ENCODE results near the gene CHKB.

Gene CHKB

DNA sequence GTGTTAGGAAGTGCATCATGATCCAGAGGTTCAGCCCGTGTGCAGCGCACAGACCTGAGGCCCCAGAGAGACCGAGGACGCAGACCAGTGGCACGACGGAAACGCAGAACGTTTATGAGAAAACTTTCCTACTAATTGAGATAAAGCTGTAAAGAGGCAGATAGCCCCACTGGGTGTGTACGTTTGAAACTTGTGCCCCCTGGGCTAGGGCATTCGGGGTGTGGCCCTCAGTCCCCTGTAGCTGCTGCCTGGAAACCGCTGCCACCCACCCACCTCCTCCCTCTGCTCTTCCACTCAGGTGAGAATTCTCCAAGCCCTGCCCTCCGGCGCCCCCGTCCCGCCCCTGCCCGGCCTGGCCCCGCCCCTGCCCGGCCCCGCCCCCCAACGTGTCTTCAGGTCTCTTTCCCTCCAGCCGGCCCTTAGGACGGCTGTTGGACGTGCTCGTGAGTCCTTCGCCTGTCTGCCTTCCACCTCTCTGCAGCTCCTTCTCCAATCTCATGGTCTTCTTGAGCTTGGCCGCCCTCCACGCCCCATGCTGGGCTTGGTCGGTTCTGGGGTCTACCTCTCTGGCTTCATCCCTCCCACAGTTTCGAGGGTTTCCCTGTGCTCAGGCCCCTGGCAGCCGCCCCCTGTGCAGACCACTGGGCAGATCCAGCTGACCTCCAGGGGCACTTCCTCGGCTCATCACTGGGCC is 30.0 kb upstream of the CHKB start:
- no peaks in the 10 kb centered on the region for H3K27me3 ChIP-seq (ENCODE audit: low read length)
- H3K79me2 ChIP-seq (ENCODE audit: insufficient read depth, low read length): no peaks in the 10 kb centered on the region
- no peaks in the 10 kb centered on the region for H3F3A ChIP-seq (ENCODE audit: insufficient read depth)
- no peak overlapping the region for H3K9ac ChIP-seq (ENCODE audit: low read length)
- H3K27ac ChIP-seq (ENCODE audit: low read depth, low read length): no peak overlapping the region
- H3K4me3 ChIP-seq (ENCODE audit: insufficient read depth, low read length, poor library complexity, severe bottlenecking): no peak overlapping the region
- TF ChIP-seq, protein P1, sequence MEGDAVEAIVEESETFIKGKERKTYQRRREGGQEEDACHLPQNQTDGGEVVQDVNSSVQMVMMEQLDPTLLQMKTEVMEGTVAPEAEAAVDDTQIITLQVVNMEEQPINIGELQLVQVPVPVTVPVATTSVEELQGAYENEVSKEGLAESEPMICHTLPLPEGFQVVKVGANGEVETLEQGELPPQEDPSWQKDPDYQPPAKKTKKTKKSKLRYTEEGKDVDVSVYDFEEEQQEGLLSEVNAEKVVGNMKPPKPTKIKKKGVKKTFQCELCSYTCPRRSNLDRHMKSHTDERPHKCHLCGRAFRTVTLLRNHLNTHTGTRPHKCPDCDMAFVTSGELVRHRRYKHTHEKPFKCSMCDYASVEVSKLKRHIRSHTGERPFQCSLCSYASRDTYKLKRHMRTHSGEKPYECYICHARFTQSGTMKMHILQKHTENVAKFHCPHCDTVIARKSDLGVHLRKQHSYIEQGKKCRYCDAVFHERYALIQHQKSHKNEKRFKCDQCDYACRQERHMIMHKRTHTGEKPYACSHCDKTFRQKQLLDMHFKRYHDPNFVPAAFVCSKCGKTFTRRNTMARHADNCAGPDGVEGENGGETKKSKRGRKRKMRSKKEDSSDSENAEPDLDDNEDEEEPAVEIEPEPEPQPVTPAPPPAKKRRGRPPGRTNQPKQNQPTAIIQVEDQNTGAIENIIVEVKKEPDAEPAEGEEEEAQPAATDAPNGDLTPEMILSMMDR (IDR thresholded peaks at IDR 0.05; ENCODE audit: insufficient read depth, low read length, poor library complexity, severe bottlenecking): no peak
- TF ChIP-seq EZH2phosphoT487 (conservative IDR thresholded peaks at IDR 0.05; ENCODE audit: low read length): no peak
- H4K20me1 ChIP-seq (ENCODE audit: low read depth, low read length): no peaks in the 10 kb centered on the region
- H3K9me2 ChIP-seq (replicated peaks; ENCODE audit: insufficient read depth, low read length): no peaks in the 10 kb centered on the region
- H3K36me3 ChIP-seq (ENCODE audit: low read length): no peaks in the 10 kb centered on the region
- no peaks in the 10 kb centered on the region for H3K9me3 ChIP-seq (ENCODE audit: insufficient read depth, low read length)
- no peak overlapping the region for H2AFZ ChIP-seq (ENCODE audit: low read depth, low read length, severe bottlenecking)
- H3K4me2 ChIP-seq (ENCODE audit: low read depth, low read length, poor library complexity, severe bottlenecking): no peak overlapping the region

DNA sequence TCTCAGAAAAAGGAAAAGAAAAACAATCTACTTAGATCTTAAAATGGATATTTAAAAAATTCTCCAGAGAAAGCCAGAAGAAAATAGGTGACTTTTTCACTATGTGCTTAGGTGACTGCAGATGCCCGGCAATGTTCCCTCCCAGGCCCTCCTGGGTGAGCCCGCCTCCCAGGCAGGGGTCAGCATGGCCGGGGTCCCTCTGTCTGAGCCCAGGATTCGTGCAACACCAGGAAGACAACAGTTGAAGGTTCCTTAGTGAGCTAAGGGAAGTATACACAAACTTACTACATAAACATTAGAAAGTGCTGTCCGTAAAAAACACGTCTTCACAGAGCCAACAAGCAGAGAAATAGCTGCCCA is 29.5 kb upstream of the CHKB start:
- H3K4me2 ChIP-seq (ENCODE audit: low read depth, low read length, poor library complexity, severe bottlenecking): no peak overlapping the region
- no peaks in the 10 kb centered on the region for H4K20me1 ChIP-seq (ENCODE audit: low read depth, low read length)
- no peaks in the 10 kb centered on the region for H3K27me3 ChIP-seq (ENCODE audit: low read length)

DNA sequence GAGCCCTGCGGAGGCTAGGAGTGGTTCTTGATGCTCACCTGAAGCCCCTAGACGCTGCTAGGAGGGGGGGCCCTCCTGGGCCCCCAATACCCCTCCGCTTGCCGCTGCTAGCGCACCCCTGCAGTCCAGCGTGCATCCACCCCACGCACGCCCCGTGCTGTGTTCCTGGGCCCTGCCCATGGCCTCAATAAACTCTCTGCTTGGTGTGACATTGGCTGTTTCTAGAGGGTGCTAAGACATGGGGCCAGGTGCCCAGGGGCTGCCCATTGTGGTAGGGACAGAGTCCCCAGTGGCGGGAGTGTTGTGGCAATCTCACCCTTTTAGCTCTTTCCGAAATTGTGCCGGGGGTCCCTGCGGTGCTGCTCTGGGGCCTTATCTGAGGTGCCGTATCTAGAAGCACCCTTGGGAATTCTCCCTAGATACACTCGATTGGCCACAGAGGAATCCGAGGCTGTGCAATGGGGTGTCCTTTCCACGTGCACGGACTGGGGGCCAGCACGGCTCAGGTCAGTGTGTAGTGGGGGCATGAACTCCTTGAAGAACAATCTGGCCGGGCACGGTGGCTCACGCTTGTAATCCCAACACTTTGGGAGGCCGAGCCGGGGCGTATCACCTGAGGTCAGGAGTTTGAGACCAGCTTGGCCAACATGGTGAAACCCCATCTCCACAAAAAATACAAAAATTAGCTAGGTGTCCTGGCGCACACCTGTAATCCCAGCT is 28.9 kb upstream of the CHKB start:
- Histone ChIP-seq H3K27me3 (ENCODE audit: low read length) (no peaks in the 10 kb centered on the region), H3K79me2 (ENCODE audit: insufficient read depth, low read length) (no peaks in the 10 kb centered on the region)
- no peak for TF ChIP-seq EZH2phosphoT487 (conservative IDR thresholded peaks at IDR 0.05; ENCODE audit: low read length)
- TF ChIP-seq, protein P1 (IDR thresholded peaks at IDR 0.05; ENCODE audit: insufficient read depth, low read length, poor library complexity, severe bottlenecking): no peak

More for the DNA sequence above, 29.5 kb upstream of the CHKB start:
- H3F3A ChIP-seq (ENCODE audit: insufficient read depth): no peaks in the 10 kb centered on the region
- no peaks in the 10 kb centered on the region for H3K9me3 ChIP-seq (ENCODE audit: insufficient read depth, low read length)
- no peak overlapping the region for H3K27ac ChIP-seq (ENCODE audit: low read depth, low read length)
- no peaks in the 10 kb centered on the region for H3K36me3 ChIP-seq (ENCODE audit: low read length)
- H3K79me2 ChIP-seq (ENCODE audit: insufficient read depth, low read length): no peaks in the 10 kb centered on the region
- H3K4me3 ChIP-seq (ENCODE audit: insufficient read depth, low read length, poor library complexity, severe bottlenecking): no peak overlapping the region
- H2AFZ ChIP-seq (ENCODE audit: low read depth, low read length, severe bottlenecking): no peak overlapping the region
- no peak overlapping the region for H3K9ac ChIP-seq (ENCODE audit: low read length)
- H3K9me2 ChIP-seq (replicated peaks; ENCODE audit: insufficient read depth, low read length): no peaks in the 10 kb centered on the region
- TF ChIP-seq, protein P1 (IDR thresholded peaks at IDR 0.05; ENCODE audit: insufficient read depth, low read length, poor library complexity, severe bottlenecking): no peak
- no peak for TF ChIP-seq EZH2phosphoT487 (conservative IDR thresholded peaks at IDR 0.05; ENCODE audit: low read length)

More for the DNA sequence above, 28.9 kb upstream of the CHKB start:
- H3K9me2 ChIP-seq (replicated peaks; ENCODE audit: insufficient read depth, low read length): no peaks in the 10 kb centered on the region
- H3K4me2 ChIP-seq (ENCODE audit: low read depth, low read length, poor library complexity, severe bottlenecking): no peak overlapping the region
- no peaks in the 10 kb centered on the region for H3F3A ChIP-seq (ENCODE audit: insufficient read depth)
- H3K9ac ChIP-seq (ENCODE audit: low read length): no peak overlapping the region
- no peak overlapping the region for H2AFZ ChIP-seq (ENCODE audit: low read depth, low read length, severe bottlenecking)
- H3K36me3 ChIP-seq (ENCODE audit: low read length): no peaks in the 10 kb centered on the region
- H3K9me3 ChIP-seq (ENCODE audit: insufficient read depth, low read length): no peaks in the 10 kb centered on the region
- no peaks in the 10 kb centered on the region for H4K20me1 ChIP-seq (ENCODE audit: low read depth, low read length)
- H3K4me3 ChIP-seq (ENCODE audit: insufficient read depth, low read length, poor library complexity, severe bottlenecking): no peak overlapping the region
- H3K27ac ChIP-seq (ENCODE audit: low read depth, low read length): no peak overlapping the region

All from SU-DHL-6 (cell line).